GM18867 (cell line): ENCODE results near the gene PRDM16.

Experiments
- ATAC-seq: cut with Tn5 transposase; IDR thresholded peaks from one replicate; pipeline ENCODE4 v1.9.1; 2021; ENCODE audit warnings: mild to moderate bottlenecking, moderate library complexity; ENCODE audit not compliant: unreplicated experiment

PRDM16 gene

GRCh38 chr1:3434406-3435110, 365.6 kb downstream of the PRDM16 start:
- ATAC-seq, result no peak

GRCh38 chr1:3435666-3436065, 366.7 kb downstream of the PRDM16 start:
- ATAC-seq, result no peak

GRCh38 chr1:3436451-3436850, 367.4 kb downstream of the PRDM16 start:
- ATAC-seq, result no peak

- ATAC-seq, result no peak
Observed at GRCh38 chr1:3436901-3437300, 367.9 kb downstream of the PRDM16 start.

GRCh38 chr1:3438661-3439180, 369.7 kb downstream of the PRDM16 start:
- no peak for ATAC-seq

GRCh38 chr1:3439346-3440299, 370.6 kb downstream of the PRDM16 start:
- ATAC-seq, result no peak

- no peak for ATAC-seq
Observed at GRCh38 chr1:3440300-3440681, 371.3 kb downstream of the PRDM16 start.

GRCh38 chr1:3440711-3441409, 371.9 kb downstream of the PRDM16 start:
- ATAC-seq, result no peak

- no peak for ATAC-seq
Observed at GRCh38 chr1:3441410-3441847, 372.4 kb downstream of the PRDM16 start.

- no peak for ATAC-seq
Observed at GRCh38 chr1:3441880-3442279, 372.9 kb downstream of the PRDM16 start.

- no peak for ATAC-seq
Observed at GRCh38 chr1:3442331-3442730, 373.3 kb downstream of the PRDM16 start.

GRCh38 chr1:3442901-3443300, 373.9 kb downstream of the PRDM16 start:
- no peak for ATAC-seq

GRCh38 chr1:3443807-3444206, 374.8 kb downstream of the PRDM16 start:
- no peak for ATAC-seq

- no peak for ATAC-seq
Observed at GRCh38 chr1:3444298-3444697, 375.3 kb downstream of the PRDM16 start.

- ATAC-seq, result no peak
Observed at GRCh38 chr1:3444736-3445135, 375.7 kb downstream of the PRDM16 start.

- no peak for ATAC-seq
Observed at GRCh38 chr1:3450202-3450863, 381.3 kb downstream of the PRDM16 start.

- no peak for ATAC-seq
Observed at GRCh38 chr1:3450983-3451382, 382.0 kb downstream of the PRDM16 start.

- ATAC-seq, result no peak
Observed at GRCh38 chr1:3451994-3452865, 383.2 kb downstream of the PRDM16 start.

GRCh38 chr1:3452866-3453175, 383.8 kb downstream of the PRDM16 start:
- no peak for ATAC-seq

- no peak for ATAC-seq
Observed at GRCh38 chr1:3453203-3453761, 384.3 kb downstream of the PRDM16 start.
